Naive B cell (primary cell): ENCODE results near the gene MVB12A. TPM values are rescaled to one million over a fixed set of nuclear protein-coding genes. Genes with fewer than 3 reads are reported as not detected.

ENCODE experiments used
- ATAC-seq, 2 donors: fragments of 150-1000 bp; cut with Tn5 transposase; 2 replicates each; pipeline ENCODE4 v1.10.0; 2021; ENCODE audit warnings: low read depth in 2 of 2, mild to moderate bottlenecking in 2 of 2, moderate library complexity in 2 of 2
- DNase-seq: peaks from one replicate; pipeline ENCODE4 v3.0.0; 2022
- H3K27ac Mint-ChIP-seq, 6 donors: one replicate each; pipeline ENCODE4 v1.8.0; 2020 to 2022; ENCODE audit warnings: mild to moderate bottlenecking in 6 of 6, mixed read lengths in 6 of 6, moderate library complexity in 5 of 6, inconsistent platforms in 2 of 6
- H3K27me3 Mint-ChIP-seq, 3 donors: one replicate each; pipeline ENCODE4 v1.8.0; 2021 to 2022; ENCODE audit warnings: mixed read lengths in 3 of 3, mild to moderate bottlenecking in 1 of 3
- H3K36me3 Mint-ChIP-seq, 2 donors: one replicate each; pipeline ENCODE4 v1.8.0; 2020 to 2022; ENCODE audit warnings: mixed read lengths in 2 of 2, inconsistent platforms in 1 of 2, mild to moderate bottlenecking in 1 of 2
- H3K4me1 Mint-ChIP-seq, 3 donors: one replicate each; pipeline ENCODE4 v1.8.0; 2020 to 2022; ENCODE audit warnings: mixed read lengths in 3 of 3, inconsistent platforms in 1 of 3, mild to moderate bottlenecking in 1 of 3, moderate library complexity in 1 of 3
- H3K4me3 Mint-ChIP-seq, 8 donors: one replicate each; pipeline ENCODE4 v1.8.0; 2020 to 2022; ENCODE audit warnings: mild to moderate bottlenecking in 8 of 8, mixed read lengths in 8 of 8, moderate library complexity in 8 of 8, inconsistent platforms in 2 of 8
- H3K9me3 Mint-ChIP-seq, 7 donors: one replicate each; pipeline ENCODE4 v1.8.0; 2020 to 2022; ENCODE audit warnings: mixed read lengths in 7 of 7, mild to moderate bottlenecking in 5 of 7, inconsistent platforms in 2 of 7, moderate library complexity in 1 of 7
- polyA plus RNA-seq, 6 donors: library from polyadenylated mRNA; unstranded; fragments of 300-500 nt; fragmentation: Illumina TruSeq; gene quantifications; one replicate each; pipeline ENCODE4 v1.2.3, GENCODE V29; 2021; ENCODE audit warnings: low read depth in 6 of 6

Gene MVB12A
- polyA plus RNA-seq, 6 donors from 2014 or later = 14.3 to 44.0 (median 25.0) TPM

- Mint-ChIP-seq H3K4me1 (peaks cover 19 to 27% (median 22%) of the 10 kb centered on the region in 3 donors), H3K27ac (no peak overlapping the region), H3K4me3 (peak overlapping the region in 2 of 8 donors; percentile 3 to 59), H3K36me3 (no peaks in the 10 kb centered on the region), H3K9me3 (peaks cover 0 to 6% (median 4%) of the 10 kb centered on the region in 7 donors), H3K27me3 (peaks cover 0 to 6% (median 0%) of the 10 kb centered on the region in 3 donors)
- ATAC-seq (no peak), DNase-seq (no peak)
Observed at GRCh38 chr19:17393002-17393401, 26.8 kb upstream of the MVB12A start.

GRCh38 chr19:17393914-17394313 is 25.9 kb upstream of the MVB12A start, which contains the start of gene CCDC194:
CCDC194 (minus strand) TSS chr19:17394196; CDS start chr19:17394158, 38 bp downstream.
- H3K9me3 Mint-ChIP-seq = peaks cover 0 to 6% (median 4%) of the 10 kb centered on the region in 7 donors
- peak within 1 kb of the TSS in 4 of 6 donors; percentile 54 to 91 (median 59) for H3K27ac Mint-ChIP-seq
- H3K4me3 Mint-ChIP-seq = peak within 1 kb of the TSS in 4 of 8 donors; percentile 3 to 65 (median 26)
- no peak for ATAC-seq
- peaks cover 0 to 6% (median 0%) of the 10 kb centered on the region in 3 donors for H3K27me3 Mint-ChIP-seq
- H3K4me1 Mint-ChIP-seq = peaks cover 19 to 28% (median 22%) of the 10 kb centered on the region in 3 donors
- DNase-seq = no peak
- H3K36me3 Mint-ChIP-seq = no peaks in the 10 kb centered on the region

GRCh38 chr19:17394891-17395415 is 24.9 kb upstream of the MVB12A start:
- Mint-ChIP-seq H3K9me3 (no peaks in the 10 kb centered on the region), H3K27me3 (peaks cover 0 to 6% (median 0%) of the 10 kb centered on the region in 3 donors), H3K4me3 (peak overlapping the region in 3 of 8 donors; percentile 16 to 65 (median 36)), H3K27ac (peak overlapping the region in 4 of 6 donors; percentile 54 to 91 (median 74)), H3K4me1 (peaks cover 19 to 28% (median 22%) of the 10 kb centered on the region in 3 donors), H3K36me3 (no peaks in the 10 kb centered on the region)
- DNase-seq = no peak
- no peak for ATAC-seq

- Mint-ChIP-seq H3K27me3 (no peaks in the 10 kb centered on the region), H3K27ac (no peak overlapping the region), H3K36me3 (no peaks in the 10 kb centered on the region), H3K9me3 (no peaks in the 10 kb centered on the region), H3K4me3 (no peak overlapping the region), H3K4me1 (peaks cover 18 to 26% (median 20%) of the 10 kb centered on the region in 3 donors)
- ATAC-seq = no peak
- DNase-seq = no peak
Observed at GRCh38 chr19:17398902-17399527, 20.8 kb upstream of the MVB12A start.

- ATAC-seq = no peak
Observed at GRCh38 chr19:17401628-17402027, 18.2 kb upstream of the MVB12A start.

GRCh38 chr19:17402982-17403855 is 16.6 kb upstream of the MVB12A start:
- Mint-ChIP-seq H3K4me3 (peak overlapping the region; percentile 85 to 100 (median 96)), H3K27me3 (no peaks in the 10 kb centered on the region), H3K9me3 (no peaks in the 10 kb centered on the region), H3K36me3 (no peaks in the 10 kb centered on the region), H3K27ac (peak overlapping the region in 2 of 6 donors; percentile 75 to 83), H3K4me1 (peaks cover 37 to 51% (median 39%) of the 10 kb centered on the region in 3 donors)
- no peak for DNase-seq
- ATAC-seq = no peak

More at GRCh38 chr19:17401628-17402027, 18.2 kb upstream of the MVB12A start:
- Mint-ChIP-seq H3K9me3 (no peaks in the 10 kb centered on the region), H3K4me1 (peaks cover 25 to 35% (median 26%) of the 10 kb centered on the region in 3 donors), H3K27ac (peak overlapping the region in 3 of 6 donors; percentile 54 to 76 (median 75)), H3K36me3 (no peaks in the 10 kb centered on the region), H3K4me3 (peak overlapping the region in 3 of 8 donors; percentile 42 to 74 (median 51)), H3K27me3 (no peaks in the 10 kb centered on the region)
- DNase-seq = no peak

GRCh38 chr19:17404015-17404414 is 15.8 kb upstream of the MVB12A start:
- Mint-ChIP-seq H3K36me3 (no peaks in the 10 kb centered on the region), H3K9me3 (no peaks in the 10 kb centered on the region), H3K4me1 (peaks cover 37 to 49% (median 39%) of the 10 kb centered on the region in 3 donors), H3K4me3 (peak overlapping the region; percentile 85 to 100 (median 96)), H3K27ac (peak overlapping the region in 4 of 6 donors; percentile 52 to 85 (median 80)), H3K27me3 (no peaks in the 10 kb centered on the region)
- ATAC-seq (no peak), DNase-seq (no peak)

- DNase-seq (no peak), ATAC-seq (no peak)
- Mint-ChIP-seq H3K4me3 (peak overlapping the region; percentile 85 to 100 (median 96)), H3K4me1 (peaks cover 37 to 52% (median 39%) of the 10 kb centered on the region in 3 donors), H3K27ac (peak overlapping the region in 5 of 6 donors; percentile 18 to 97 (median 85)), H3K9me3 (no peaks in the 10 kb centered on the region), H3K36me3 (no peaks in the 10 kb centered on the region), H3K27me3 (no peaks in the 10 kb centered on the region)
Observed at GRCh38 chr19:17404621-17405249, 15.1 kb upstream of the MVB12A start.

GRCh38 chr19:17405250-17406045 is 14.4 kb upstream of the MVB12A start, which contains the start of gene BST2:
BST2 (minus strand) TSS chr19:17405630; CDS start chr19:17405575, 55 bp downstream.
- Mint-ChIP-seq H3K27me3 (no peaks in the 10 kb centered on the region), H3K9me3 (no peaks in the 10 kb centered on the region), H3K4me1 (peaks cover 37 to 52% (median 39%) of the 10 kb centered on the region in 3 donors), H3K36me3 (no peaks in the 10 kb centered on the region), H3K27ac (peak within 1 kb of the TSS; percentile 83 to 97 (median 94)), H3K4me3 (peak within 1 kb of the TSS; percentile 85 to 100 (median 96))
- ATAC-seq = peak; percentile 92
- peak; percentile 68 for DNase-seq

- Mint-ChIP-seq H3K4me3 (peak overlapping the region; percentile 85 to 100 (median 96)), H3K9me3 (no peaks in the 10 kb centered on the region), H3K27ac (peak overlapping the region; percentile 83 to 97 (median 94)), H3K27me3 (no peaks in the 10 kb centered on the region), H3K4me1 (peaks cover 37 to 52% (median 39%) of the 10 kb centered on the region in 3 donors), H3K36me3 (no peaks in the 10 kb centered on the region)
- ATAC-seq (peak; percentile 15), DNase-seq (no peak)
Observed at GRCh38 chr19:17406046-17406886, 13.6 kb upstream of the MVB12A start.

- DNase-seq (no peak), ATAC-seq (no peak)
- peaks cover 34 to 55% (median 39%) of the 10 kb centered on the region in 3 donors for H3K4me1 Mint-ChIP-seq
Observed at GRCh38 chr19:17406887-17407196, 13.0 kb upstream of the MVB12A start.

More at GRCh38 chr19:17406887-17407196, 13.0 kb upstream of the MVB12A start:
- peak overlapping the region; percentile 85 to 100 (median 96) for H3K4me3 Mint-ChIP-seq
- no peaks in the 10 kb centered on the region for H3K9me3 Mint-ChIP-seq
- no peaks in the 10 kb centered on the region for H3K36me3 Mint-ChIP-seq
- peak overlapping the region; percentile 46 to 97 (median 92) for H3K27ac Mint-ChIP-seq
- H3K27me3 Mint-ChIP-seq = no peaks in the 10 kb centered on the region
